HCT116 (cell line): ENCODE data around the gene CPD.

Experiments used
- ATF3 ChIP-seq: IDR thresholded peaks from 2 replicates; pipeline ENCODE4 v1.6.1; 2012
- CBX3 ChIP-seq: IDR thresholded peaks from 2 replicates; pipeline ENCODE4 v1.6.1; 2012; ENCODE audit warnings: low read depth
- CTCF ChIP-seq, 3 experiments: fragments of 200-600 bp in 1 of 3; sonication (generic) in 1 of 3; IDR thresholded peaks in 2 of 3; conservative IDR thresholded peaks in 1 of 3; 2 replicates each; pipeline ENCODE4 v1.5.1; 2012 to 2017; ENCODE audit warnings: low read depth in 2 of 3, low read length in 2 of 3, antibody characterized with exemption in 1 of 3, borderline replicate concordance in 1 of 3, control low read depth in 1 of 3, mild to moderate bottlenecking in 1 of 3, mixed read lengths in 1 of 3, mixed run types in 1 of 3, moderate library complexity in 1 of 3; ENCODE audit not compliant: insufficient read depth in 1 of 3
- EGR1 ChIP-seq: IDR thresholded peaks from 2 replicates; pipeline ENCODE4 v1.6.1; 2012; ENCODE audit warnings: low read depth
- ELF1 ChIP-seq: IDR thresholded peaks from 2 replicates; pipeline ENCODE4 v1.6.1; 2012; ENCODE audit warnings: low read depth, borderline replicate concordance
- EZH2 ChIP-seq: fragments of 200-600 bp; sonication (generic); IDR thresholded peaks from 2 replicates; pipeline ENCODE4 v1.6.1; 2017; ENCODE audit warnings: antibody characterized with exemption, mixed run types
- FOSL1 ChIP-seq: IDR thresholded peaks from 2 replicates; pipeline ENCODE4 v1.6.1; 2012; ENCODE audit warnings: low read depth
- JUND ChIP-seq: IDR thresholded peaks from 2 replicates; pipeline ENCODE4 v1.6.1; 2012
- POLR2A ChIP-seq: IDR thresholded peaks from 2 replicates; pipeline ENCODE4 v1.7.0; 2011; ENCODE audit warnings: borderline replicate concordance; ENCODE audit not compliant: insufficient read depth, insufficient read length; ENCODE audit errors: extremely low read depth
- POLR2AphosphoS5 ChIP-seq: IDR thresholded peaks from 2 replicates; pipeline ENCODE4 v1.6.1; 2011; ENCODE audit warnings: mild to moderate bottlenecking, low read depth, low read length, moderate library complexity
- REST ChIP-seq: IDR thresholded peaks from 2 replicates; pipeline ENCODE4 v1.6.1; 2012; ENCODE audit warnings: low read depth
- SP1 ChIP-seq: IDR thresholded peaks from 2 replicates; pipeline ENCODE4 v1.6.1; 2012; ENCODE audit warnings: low read depth
- YY1 ChIP-seq: IDR thresholded peaks from 2 replicates; pipeline ENCODE4 v1.6.1; 2011; ENCODE audit warnings: low read length, low read depth, moderate library complexity, mild to moderate bottlenecking; ENCODE audit not compliant: insufficient replicate concordance; ENCODE audit errors: extremely low read depth

DNA sequence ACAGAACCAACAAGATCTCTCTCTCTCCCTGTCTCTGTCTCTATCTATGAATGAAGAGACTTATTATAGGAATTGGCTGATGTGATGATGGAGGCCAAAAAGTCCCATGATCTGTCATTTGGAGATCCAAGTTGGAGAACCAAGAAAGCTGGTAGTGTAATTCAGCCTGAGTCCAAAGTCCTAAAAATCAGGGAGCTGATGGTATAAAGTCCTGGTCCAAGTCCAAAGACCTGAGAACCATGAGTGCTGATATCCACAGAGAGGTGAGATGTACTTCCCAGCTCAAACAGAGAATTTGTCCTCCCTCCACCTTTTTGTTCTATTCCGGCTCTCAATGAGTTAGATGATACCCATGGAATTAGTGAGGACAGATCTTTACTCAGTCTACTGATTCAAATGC is 29.5 kb upstream of the CPD start:
- no peak for TF ChIP-seq EZH2
- no peak for TF ChIP-seq REST
- no peak for TF ChIP-seq POLR2AphosphoS5
- no peak for TF ChIP-seq POLR2A
- no peak for TF ChIP-seq YY1
- TF ChIP-seq CTCF (IDR thresholded peaks at IDR 0.05 in 2 of 3, conservative IDR thresholded peaks at IDR 0.05 in 1 of 3; ENCODE audit: borderline replicate concordance in 1 of 3, insufficient read depth in 1 of 3, low read depth in 2 of 3, low read length in 2 of 3), result no peak
- TF ChIP-seq CBX3, result no peak
- no peak for TF ChIP-seq FOSL1
- TF ChIP-seq ATF3, result no peak
- no peak for TF ChIP-seq SP1
- no peak for TF ChIP-seq EGR1
- TF ChIP-seq ELF1, result no peak
- TF ChIP-seq JUND, result no peak
